HG03571 (cell line): Measurements from ENCODE around the gene E2F6.

Experiments
- ATAC-seq: cut with Tn5 transposase; IDR thresholded peaks from one replicate; pipeline ENCODE4 v1.9.1; 2021; ENCODE audit not compliant: unreplicated experiment

E2F6 gene, protein sequence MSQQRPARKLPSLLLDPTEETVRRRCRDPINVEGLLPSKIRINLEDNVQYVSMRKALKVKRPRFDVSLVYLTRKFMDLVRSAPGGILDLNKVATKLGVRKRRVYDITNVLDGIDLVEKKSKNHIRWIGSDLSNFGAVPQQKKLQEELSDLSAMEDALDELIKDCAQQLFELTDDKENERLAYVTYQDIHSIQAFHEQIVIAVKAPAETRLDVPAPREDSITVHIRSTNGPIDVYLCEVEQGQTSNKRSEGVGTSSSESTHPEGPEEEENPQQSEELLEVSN

DNA sequence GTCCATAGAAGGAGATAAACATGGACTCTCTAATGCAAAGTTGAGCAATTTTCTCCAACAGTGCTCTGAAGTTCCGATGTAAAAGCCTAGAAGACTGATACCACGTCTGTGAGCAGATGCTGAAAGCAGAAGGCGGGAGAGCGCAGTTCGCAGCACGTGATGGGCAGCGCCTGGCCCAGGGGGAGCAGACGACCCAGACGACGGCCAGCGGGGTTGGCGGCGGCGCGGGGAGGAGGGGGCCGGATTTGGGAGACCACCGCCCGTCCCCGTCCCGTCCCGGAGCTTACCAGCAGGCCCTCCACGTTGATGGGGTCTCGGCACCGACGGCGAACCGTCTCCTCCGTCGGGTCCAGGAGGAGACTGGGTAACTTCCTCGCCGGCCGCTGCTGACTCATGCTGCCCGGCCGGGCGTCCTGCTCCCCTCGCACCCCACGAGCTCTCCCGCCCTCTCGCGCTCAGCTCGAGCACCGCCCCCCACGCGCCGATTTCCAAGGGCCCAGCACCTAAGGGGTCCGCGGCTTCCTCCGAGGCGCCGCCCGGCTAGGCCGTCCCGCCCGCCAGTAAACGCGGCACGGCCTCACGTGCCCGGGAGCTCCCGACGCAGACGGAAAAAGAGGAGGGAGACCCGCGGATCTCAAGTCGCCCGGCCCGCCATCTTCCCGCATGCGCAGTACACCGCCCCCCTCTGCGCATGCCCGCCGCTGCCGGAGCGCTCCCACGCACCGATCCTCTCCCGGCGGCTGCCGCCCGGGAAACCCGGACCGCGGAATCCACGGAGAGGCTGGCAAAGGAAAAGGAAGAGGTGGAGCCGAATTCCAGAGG is at the start of gene E2F6:
TSS of gene E2F6 (minus strand) at position 677 of the 822 bp plus-strand sequence. CDS start at position 395, 282 bp downstream.
- peak; percentile 68 for ATAC-seq

- no peak for ATAC-seq
Measured at GRCh38 chr2:11515490-11515981, 49.6 kb upstream of the E2F6 start.

- ATAC-seq = no peak
Measured at GRCh38 chr2:11514904-11515303, 48.9 kb upstream of the E2F6 start.

GRCh38 chr2:11514081-11514730 is 48.2 kb upstream of the E2F6 start:
- no peak for ATAC-seq

DNA sequence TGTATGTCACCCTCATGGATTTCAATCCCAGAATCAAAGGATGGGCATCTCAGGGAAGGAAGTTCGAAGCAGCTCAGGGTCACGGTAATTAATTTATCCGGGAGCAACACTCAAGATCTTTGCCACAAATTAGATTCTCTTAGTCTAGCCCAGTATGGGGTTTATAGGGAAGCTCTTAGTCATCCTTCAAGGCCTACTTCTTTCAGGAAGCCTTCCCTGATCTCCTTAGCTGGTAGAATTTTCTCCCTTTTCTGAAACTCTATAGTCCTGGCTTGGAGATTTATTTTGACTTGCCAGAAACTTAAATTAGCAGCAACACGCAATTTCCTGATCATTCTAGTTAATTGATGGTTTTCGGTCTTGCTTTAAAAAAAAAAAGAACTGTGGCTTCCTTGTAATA is 47.4 kb upstream of the E2F6 start:
- no peak for ATAC-seq

- ATAC-seq = no peak
Measured at GRCh38 chr2:11512431-11512830, 46.5 kb upstream of the E2F6 start.

GRCh38 chr2:11509657-11510360 is 43.8 kb upstream of the E2F6 start:
- ATAC-seq = no peak

DNA sequence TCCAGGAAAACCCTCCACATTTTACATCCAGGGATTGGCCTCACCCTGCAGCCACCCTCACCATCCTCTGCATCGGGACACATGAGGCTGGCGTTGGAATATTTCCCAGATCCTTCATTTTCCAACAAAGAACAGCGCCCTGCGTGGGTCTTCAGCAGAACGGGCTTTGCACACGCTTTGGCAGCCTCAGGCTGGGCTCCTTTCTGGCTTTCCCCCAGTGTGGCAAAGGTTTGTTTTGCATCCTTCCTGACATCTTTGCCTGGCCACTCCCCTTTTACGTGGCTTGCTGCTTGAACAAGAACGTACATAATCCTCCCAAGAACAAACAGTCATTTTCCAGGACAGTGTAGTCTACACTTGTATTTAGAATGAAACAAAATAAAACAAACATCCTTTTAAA is 42.3 kb upstream of the E2F6 start:
- ATAC-seq = no peak

DNA sequence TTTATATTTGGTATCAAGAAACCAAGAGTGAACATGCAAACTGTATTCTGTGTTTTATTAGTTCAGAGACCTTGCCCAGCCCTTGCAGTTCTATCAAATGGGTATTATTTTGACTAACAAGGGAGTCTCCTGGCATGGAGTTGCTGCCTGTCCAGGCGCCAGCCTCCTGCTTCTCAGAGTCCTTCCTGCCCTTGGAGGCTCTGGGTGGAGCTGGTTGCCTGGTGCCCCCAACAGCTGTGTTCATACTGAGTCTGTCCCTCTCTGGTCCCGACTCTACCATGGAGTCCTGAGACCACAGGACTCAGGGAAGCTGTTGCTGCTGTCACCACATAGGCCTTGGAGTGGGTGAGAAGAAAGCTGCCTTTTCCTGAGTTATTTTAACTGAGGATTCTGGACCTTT is 41.6 kb upstream of the E2F6 start:
- ATAC-seq = no peak

- ATAC-seq = no peak
Measured at GRCh38 chr2:11506611-11506969, 40.6 kb upstream of the E2F6 start.

- ATAC-seq = no peak
Measured at GRCh38 chr2:11505652-11506610, 40.0 kb upstream of the E2F6 start.

DNA sequence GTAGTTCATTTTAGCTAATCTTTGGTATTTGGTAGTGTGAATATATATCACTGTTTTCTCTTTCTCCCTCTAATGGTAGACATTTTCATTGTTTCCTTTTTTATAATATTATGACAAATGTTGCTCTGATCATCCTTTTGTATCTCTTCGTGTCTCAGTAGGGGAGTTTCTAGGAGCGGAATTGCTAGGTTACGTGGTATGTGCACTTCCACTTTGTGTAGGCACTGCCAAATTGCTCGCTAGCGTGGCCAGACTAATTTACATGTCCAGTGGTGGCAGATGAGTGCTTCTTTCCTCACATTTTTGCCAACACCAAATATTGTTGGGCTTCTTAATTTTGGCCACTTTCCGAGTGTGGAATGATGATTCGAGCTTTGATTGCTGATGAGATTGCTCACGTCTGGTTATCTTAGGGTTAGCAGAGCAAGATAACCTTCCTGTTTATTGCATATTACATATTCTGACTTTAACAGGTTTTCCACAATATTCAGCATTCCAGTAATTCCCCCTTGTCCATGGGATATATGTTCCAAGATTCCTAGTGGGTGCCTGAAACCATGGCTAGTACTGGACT is 37.5 kb upstream of the E2F6 start:
- ATAC-seq = no peak

GRCh38 chr2:11502740-11503292 is 36.9 kb upstream of the E2F6 start:
- no peak for ATAC-seq

DNA sequence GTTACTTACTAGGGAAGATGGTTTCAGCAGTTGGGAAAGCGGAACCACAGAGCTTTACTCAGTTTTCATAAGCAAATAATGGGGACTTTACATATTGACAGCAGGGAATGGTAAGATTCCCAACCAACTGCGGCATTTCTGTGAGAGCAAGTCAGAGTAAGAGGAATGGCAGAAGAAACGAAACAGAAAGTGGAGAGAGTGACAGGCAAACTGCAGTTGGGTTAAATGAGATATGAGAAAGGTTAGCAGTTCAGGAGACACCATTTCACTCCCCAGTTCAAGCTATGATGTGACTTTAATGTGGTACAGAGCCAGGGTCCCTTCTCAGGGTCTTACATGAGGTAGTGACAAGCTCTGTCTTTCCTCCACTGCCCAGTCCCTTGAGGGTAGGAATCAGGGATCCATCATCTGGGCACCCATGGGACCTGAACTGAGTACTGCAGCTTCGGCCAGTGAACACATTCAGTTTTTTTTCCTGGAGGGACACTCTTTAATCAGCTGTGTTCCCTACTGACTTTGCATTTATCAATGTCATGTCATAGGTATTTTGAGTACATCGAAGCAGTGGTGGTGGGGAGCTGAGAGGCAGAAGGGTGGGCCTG is 34.8 kb upstream of the E2F6 start:
- no peak for ATAC-seq

GRCh38 chr2:11499081-11499743 is 33.3 kb upstream of the E2F6 start:
- no peak for ATAC-seq

- ATAC-seq = peak; percentile 80
Measured at GRCh38 chr2:11498543-11499034, 32.6 kb upstream of the E2F6 start.

DNA sequence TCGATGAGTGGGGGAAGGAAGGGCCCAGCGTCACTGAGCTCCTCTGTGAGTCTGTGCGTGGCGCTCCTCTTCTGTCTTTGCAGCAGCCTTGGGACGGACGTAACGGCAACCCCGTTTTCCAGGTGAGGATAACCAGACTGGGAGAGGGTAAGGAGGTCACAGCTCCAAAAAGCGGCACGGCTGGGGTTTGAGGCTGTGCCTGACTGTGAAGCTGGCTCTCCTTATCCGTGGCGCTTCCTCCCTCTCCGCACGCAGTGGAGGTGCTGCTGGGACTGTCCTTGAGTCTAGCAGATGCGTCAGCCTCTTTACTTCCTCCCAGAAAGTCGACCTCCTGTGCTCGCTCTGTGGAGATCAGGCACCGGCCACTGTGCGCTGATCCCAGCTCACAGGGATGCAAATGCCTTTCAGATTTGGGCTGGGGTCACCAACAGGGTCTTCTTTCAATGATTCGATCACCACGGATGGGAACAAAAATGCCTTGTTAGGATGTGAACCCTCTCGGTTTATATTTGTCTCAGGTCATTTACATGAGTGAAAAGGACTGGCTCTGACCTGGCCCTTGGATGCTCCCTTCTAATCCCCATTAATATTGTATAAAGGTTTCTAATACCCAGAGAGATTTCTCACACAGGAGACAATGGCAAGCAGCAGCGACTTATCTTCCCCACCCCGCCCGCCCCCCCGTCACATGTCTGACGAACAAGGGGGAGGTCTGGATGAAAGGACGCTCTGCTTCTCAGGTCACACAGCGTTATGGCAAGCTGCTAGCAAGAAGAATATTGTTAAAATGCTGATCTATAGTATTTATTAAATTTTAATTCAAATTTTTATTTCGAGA is 30.1 kb upstream of the E2F6 start:
- ATAC-seq = no peak
